ENCODE measurements around the gene SETD3.

- TF ChIP-seq EZH2 (IDR thresholded peaks at IDR 0.05; ENCODE audit: borderline replicate concordance, control insufficient read depth, low read depth, low read length) = no peak
- no peak for TF ChIP-seq RAD21 (IDR thresholded peaks at IDR 0.05; ENCODE audit: insufficient read depth, low read depth, low read length)
These were observed 66.7 kb downstream of the SETD3 start for GRCh38 chr14:99413911-99414310.

All from GM12878 (cell line).